GM19328 (cell line): ENCODE data around the gene HBS1L.
"Not testable (repeated sequence)": the region's sequence is repeated elsewhere in the genome, so short reads cannot be mapped to it uniquely, and the experiment has no call there.

Experiments used
- ATAC-seq: cut with Tn5 transposase; IDR thresholded peaks from one replicate; pipeline ENCODE4 v1.9.1; 2021; ENCODE audit warnings: mild to moderate bottlenecking, moderate library complexity; ENCODE audit not compliant: unreplicated experiment

Gene HBS1L

GRCh38 chr6:135075018-135075417, 20.4 kb upstream of the HBS1L start:
- no peak for ATAC-seq

DNA sequence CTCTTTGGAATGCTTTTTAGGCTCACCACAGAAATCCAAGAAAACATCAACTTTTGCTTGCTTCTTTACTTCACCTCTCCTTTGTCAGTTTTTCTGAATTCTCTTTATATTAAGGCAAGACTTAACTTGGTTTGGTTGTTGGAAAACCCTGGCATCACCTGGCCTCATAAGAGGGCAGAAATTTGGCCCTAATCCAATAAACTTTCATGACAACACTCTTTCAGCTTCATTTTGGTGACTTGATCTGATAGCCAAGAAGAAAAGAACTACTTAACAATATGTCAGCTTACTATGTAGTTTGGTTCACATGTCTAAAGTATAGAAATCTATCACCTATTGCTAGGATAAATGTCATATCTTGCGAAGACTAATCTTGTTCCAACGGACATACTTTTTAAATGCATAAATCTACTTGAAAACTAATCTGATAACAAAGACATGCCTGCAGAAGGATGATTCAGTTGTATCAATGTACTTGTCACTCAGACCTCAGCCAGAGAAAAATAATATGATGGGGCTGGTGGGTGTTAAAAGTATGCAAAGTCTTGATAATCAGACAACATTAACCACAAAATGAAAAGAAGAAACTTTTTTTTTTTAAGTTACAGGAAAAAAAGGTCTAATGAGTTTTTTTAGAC, 19.3 kb upstream of the HBS1L start:
- no peak for ATAC-seq

- ATAC-seq, result no peak
Measured at GRCh38 chr6:135073217-135073616, 18.6 kb upstream of the HBS1L start.

DNA sequence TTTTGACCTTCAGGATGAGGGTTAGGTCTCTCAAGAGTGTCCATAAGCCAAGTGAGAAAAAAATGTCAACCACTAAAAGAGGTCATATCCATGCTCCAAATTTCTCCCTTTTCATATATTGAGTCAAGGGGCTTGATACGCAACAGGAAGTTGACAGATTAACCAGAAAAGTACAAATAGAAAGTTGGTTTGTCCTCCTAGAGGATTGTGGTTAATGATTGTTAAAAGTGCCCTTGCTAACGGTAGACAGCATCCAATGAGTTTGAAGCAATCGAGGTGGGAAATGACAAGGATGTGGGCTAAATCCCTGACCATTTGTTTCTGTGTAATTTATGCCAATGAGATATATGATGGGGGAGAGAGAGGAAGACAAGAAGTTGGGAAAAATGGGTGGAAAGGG, 18.1 kb upstream of the HBS1L start:
- ATAC-seq, result no peak

GRCh38 chr6:135071541-135071940, 16.9 kb upstream of the HBS1L start:
- ATAC-seq, result no peak

DNA sequence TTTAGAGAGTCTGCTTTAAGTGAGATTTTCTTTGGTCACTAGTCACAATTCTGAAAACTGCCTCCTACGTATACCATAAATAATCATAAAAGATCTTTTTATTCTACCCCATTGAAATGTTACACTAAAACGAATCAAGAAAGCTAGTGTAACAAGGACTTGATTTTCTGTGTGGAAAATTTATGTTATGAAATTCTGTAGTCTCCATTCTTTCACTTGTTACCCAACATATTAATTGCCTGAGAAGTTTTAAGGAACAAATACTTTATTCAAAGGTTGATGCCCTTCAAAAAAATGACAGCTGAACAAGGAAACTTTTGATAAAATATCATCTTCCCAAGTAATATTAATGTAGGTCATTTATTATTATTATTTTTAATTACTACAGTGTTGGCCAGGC, 13.3 kb upstream of the HBS1L start:
- ATAC-seq, result no peak

- no peak for ATAC-seq
Measured at GRCh38 chr6:135066806-135067205, 12.2 kb upstream of the HBS1L start.

DNA sequence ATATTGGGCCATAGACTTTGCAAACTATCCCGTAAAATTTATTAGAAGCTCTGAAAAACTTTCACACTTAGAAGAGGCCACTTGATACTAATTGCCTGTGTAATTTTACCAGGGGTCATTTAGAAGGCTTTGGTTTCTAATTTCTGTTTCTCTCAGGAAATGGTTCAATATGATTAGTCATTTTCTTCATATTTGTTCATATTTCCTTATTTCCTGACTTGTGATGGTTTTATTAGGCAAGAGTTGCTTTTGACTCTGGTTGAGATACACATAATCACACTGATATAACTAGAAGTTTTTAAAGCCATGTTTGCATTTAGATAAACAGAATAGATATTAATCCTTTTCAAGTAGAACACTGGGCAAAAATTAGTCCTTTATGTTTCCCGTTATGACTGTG, 11.8 kb upstream of the HBS1L start:
- no peak for ATAC-seq

GRCh38 chr6:135064586-135064985, 10.0 kb upstream of the HBS1L start:
- ATAC-seq, result no peak

DNA sequence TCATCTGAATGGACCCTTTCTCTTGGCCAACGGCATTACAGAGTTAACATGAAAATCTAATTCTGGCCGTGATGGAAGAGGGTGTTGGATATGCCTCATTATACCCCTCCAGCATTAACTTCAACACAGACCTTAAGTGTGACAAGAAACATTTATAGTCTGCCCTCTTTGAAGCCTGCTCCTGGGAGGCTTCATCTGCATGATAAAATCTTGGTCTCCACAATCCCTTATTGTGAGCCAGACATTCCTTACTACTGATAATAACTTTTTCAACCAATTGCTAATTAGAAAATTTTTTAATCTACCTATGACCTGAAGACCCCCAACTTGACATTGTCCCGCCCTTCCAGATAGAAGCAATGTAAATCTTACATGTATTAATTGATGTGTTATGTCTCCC, 9.3 kb upstream of the HBS1L start:
- ATAC-seq, result no peak

DNA sequence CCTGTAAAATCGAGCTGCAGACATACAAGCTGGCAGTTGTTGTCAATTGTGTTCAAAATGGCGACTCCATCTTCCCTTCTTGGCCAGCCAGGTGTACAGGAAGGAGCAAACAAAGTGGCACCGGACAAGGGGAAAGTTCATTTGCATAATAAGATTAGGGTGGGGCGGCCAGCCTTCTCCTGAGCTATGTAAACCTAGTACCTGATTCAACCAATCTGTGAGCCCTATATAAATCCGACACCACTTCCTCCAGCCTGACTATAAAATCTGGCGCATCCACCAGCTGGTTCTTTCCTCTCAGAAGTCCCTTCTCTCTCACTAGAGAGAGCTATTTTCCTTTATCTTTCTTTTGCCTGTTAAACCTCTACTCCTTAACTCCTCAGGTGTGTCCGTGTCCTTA, 8.1 kb upstream of the HBS1L start:
- no peak for ATAC-seq

- ATAC-seq, result no peak
Measured at GRCh38 chr6:135060076-135060475, 5.5 kb upstream of the HBS1L start.

GRCh38 chr6:135058299-135058698, 3.7 kb upstream of the HBS1L start:
- not testable (repeated sequence) for ATAC-seq

DNA sequence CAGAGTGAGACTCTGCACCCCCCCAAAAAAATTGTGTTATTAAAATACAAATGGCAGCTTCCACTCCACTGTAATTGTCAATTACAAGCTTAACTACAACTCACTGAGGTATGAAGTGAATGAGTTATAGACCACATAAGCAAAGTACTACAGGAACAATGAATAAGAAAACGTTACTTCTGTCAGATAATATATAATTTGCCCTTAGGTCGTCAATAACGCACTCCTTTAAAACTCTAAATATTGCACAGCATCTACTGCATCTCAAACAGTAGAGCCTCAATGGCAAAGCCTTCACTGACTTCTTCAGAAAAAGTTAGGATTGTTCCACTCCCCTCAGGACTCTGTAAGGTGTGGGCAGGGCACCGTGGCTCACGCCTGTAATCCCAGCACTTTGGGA, 2.0 kb upstream of the HBS1L start:
- ATAC-seq, result no peak

GRCh38 chr6:135054226-135054568, 425 bp downstream of the HBS1L start:
- no peak for ATAC-seq

DNA sequence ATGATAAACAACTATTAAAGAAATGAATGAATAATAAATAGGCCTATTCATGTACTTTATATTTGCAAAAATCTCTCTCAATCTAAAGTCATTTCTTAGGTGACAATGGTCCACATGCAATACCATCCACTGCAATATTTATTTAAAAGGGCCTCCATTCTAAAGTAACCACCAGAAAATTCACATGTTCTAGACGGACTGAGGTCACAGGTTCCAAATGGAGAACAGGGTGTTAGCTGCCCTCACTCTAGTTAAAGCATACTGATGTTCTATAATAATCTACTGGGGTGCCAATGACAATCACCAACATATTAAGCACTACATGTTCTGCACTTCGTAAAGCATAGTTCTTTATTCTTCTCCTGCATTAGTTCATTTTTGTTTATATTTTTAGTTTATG, 1.2 kb downstream of the HBS1L start:
- no peak for ATAC-seq

DNA sequence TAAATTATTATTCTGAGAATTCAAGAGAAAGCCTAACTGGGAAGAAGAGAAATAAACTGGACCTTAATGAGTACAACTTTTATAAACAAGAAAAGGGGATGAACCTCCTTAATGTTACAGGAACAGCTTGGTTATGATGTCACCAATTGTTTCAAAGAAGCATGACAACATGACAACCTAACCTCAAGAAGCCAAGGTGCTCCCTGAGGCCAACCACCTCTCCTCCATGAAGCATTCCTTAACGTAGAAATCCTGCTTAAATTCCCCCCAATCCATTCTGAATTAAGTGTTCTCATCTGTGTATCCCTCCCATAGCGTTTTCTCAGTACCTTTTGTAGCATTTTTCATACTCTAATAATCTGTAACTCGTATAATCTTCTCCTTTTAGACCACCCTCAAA, 1.7 kb downstream of the HBS1L start:
- ATAC-seq, result no peak

DNA sequence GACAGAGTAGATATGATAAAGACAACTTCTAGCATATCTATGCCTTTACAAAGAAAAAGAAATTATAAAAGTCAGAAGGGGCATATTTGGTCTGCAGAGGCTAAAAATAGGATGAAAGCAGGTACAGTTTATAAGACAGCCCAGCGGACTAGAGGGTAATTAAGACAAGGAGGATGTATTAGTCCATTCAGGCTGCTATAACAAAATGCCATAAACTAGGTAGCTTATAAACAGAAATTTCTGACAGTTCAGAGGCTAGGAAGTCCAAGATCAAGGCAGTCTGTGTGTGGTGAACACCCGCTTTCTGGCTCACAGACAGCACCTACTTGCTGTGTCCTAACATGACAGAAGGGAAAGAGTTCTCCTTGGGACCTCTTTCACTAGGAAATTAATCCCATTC, 5.7 kb downstream of the HBS1L start:
- ATAC-seq, result no peak

- no peak for ATAC-seq
Measured at GRCh38 chr6:135047336-135047735, 7.3 kb downstream of the HBS1L start.

DNA sequence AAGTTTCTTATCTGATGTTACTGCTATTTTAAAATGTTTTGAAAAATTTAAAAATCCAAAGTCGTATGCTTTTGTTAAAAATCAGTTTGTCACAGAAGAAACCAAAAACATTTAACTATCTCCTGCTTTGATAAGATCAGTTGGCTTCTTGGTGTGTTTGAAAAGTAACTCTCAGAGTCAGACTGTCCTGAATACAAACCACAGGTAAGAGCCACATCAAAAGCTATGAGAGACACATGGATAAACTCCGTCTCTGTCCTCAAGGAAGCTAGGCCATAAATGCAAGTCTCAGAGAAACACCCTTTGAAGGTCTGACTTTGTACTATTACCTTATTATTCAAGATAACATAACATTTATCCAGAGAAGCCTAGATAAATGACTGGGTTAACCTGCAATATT, 7.7 kb downstream of the HBS1L start:
- ATAC-seq, result no peak

GRCh38 chr6:135044639-135045038, 10.0 kb downstream of the HBS1L start:
- no peak for ATAC-seq

- no peak for ATAC-seq
Measured at GRCh38 chr6:135043846-135044245, 10.8 kb downstream of the HBS1L start.

- no peak for ATAC-seq
Measured at GRCh38 chr6:135043364-135043763, 11.3 kb downstream of the HBS1L start.

DNA sequence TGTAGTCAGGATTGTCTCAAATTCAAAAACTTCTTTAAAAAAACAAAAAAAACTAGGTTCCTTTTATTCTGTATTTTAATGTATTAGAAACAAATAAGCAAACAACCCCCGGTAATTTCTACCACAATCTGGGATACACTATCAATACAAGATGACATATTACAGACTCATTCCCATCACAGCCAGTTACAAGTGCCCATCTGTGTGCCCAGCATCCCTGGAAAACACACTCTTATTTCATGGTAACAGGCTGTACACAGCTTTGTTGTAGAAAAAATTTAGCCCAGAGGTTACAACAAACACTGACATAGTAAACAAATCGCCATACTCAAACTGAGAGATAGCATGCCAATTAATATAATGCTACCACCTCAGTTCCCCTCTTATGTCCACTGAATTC, 16.3 kb downstream of the HBS1L start:
- ATAC-seq, result no peak
